ENCODE data around the gene PLCL2.

- TF ChIP-seq EZH2 (IDR thresholded peaks at IDR 0.05; ENCODE audit: low read length, missing control alignments): no peak
- no peak for TF ChIP-seq CTCF (conservative IDR thresholded peaks at IDR 0.05 in 1 of 2, IDR thresholded peaks at IDR 0.05 in 1 of 2; ENCODE audit: low read depth in 1 of 2, low read length in 2 of 2)
Measured at GRCh38 chr3:16840101-16840424, 44.7 kb upstream of the PLCL2 start.
